OCI-LY3 (cell line): ENCODE data around the gene RRN3.
"Not testable (repeated sequence)": the region's sequence is repeated elsewhere in the genome, so short reads cannot be mapped to it uniquely, and the experiment has no call there.

Experiments
- EZH2phosphoT487 ChIP-seq: fragments of 200-600 bp; shearing (Covaris generic); IDR thresholded peaks from 2 replicates; pipeline ENCODE4 v1.6.1; 2018; ENCODE audit warnings: antibody characterized with exemption, mixed run types, low read depth
- TF ChIP-seq, protein P1 (sequence below): fragments of 200-600, 300-600 bp; sonication (generic); IDR thresholded peaks from 2 replicates; pipeline ENCODE4 v1.5.1; 2014; ENCODE audit warnings: antibody characterized with exemption, low read length, low read depth

- TF ChIP-seq, protein P1, sequence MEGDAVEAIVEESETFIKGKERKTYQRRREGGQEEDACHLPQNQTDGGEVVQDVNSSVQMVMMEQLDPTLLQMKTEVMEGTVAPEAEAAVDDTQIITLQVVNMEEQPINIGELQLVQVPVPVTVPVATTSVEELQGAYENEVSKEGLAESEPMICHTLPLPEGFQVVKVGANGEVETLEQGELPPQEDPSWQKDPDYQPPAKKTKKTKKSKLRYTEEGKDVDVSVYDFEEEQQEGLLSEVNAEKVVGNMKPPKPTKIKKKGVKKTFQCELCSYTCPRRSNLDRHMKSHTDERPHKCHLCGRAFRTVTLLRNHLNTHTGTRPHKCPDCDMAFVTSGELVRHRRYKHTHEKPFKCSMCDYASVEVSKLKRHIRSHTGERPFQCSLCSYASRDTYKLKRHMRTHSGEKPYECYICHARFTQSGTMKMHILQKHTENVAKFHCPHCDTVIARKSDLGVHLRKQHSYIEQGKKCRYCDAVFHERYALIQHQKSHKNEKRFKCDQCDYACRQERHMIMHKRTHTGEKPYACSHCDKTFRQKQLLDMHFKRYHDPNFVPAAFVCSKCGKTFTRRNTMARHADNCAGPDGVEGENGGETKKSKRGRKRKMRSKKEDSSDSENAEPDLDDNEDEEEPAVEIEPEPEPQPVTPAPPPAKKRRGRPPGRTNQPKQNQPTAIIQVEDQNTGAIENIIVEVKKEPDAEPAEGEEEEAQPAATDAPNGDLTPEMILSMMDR: not testable (repeated sequence)
- not testable (repeated sequence) for TF ChIP-seq EZH2phosphoT487
These were observed 3.3 kb downstream of the RRN3 start for GRCh38 chr16:15090663-15091269.
